WTC11 (cell line): ENCODE data around the gene OR2A5. TPM values are rescaled to one million over a fixed set of nuclear protein-coding genes. Genes with fewer than 3 reads are reported as not detected.

ENCODE experiments used
- ATAC-seq: fragments of 200-7000 bp; cut with Tn5 transposase; 2 replicates; pipeline ENCODE4 v1.10.0; 2021; ENCODE audit warnings: mild to moderate bottlenecking, moderate library complexity
- CTCF ChIA-PET: fragments of 300-600 bp; sonication (Branson Sonifier 250); formaldehyde crosslinking; loops from one replicate; lab custom pipeline; 2021; ENCODE audit warnings: antibody characterized with exemption; lab: Charles Lee
- POLR2A ChIA-PET: fragments of 350-600 bp; sonication (Branson Sonifier 250); formaldehyde crosslinking; loops from one replicate; lab custom pipeline; 2021; ENCODE audit warnings: antibody characterized with exemption; lab: Charles Lee
- DNase-seq: peaks from one replicate; pipeline ENCODE4 v3.0.0; 2021; ENCODE audit warnings: low spot score
- H3K27ac Mint-ChIP-seq: 2 replicates; pipeline ENCODE4 v1.8.0; 2021; ENCODE audit warnings: mixed read lengths
- H3K27me3 Mint-ChIP-seq: 2 replicates; pipeline ENCODE4 v1.8.0; 2021; ENCODE audit warnings: low read depth, mild to moderate bottlenecking, moderate library complexity, mixed read lengths
- H3K36me3 Mint-ChIP-seq: 2 replicates; pipeline ENCODE4 v1.8.0; 2021; ENCODE audit warnings: mixed read lengths
- H3K4me1 Mint-ChIP-seq: 2 replicates; pipeline ENCODE4 v1.8.0; 2022; ENCODE audit warnings: mixed read lengths
- H3K4me3 Mint-ChIP-seq: 2 replicates; pipeline ENCODE4 v1.8.0; 2021; ENCODE audit warnings: mild to moderate bottlenecking, moderate library complexity, mixed read lengths
- H3K9me3 Mint-ChIP-seq: 2 replicates; pipeline ENCODE4 v1.8.0; 2021; ENCODE audit warnings: mixed read lengths
- CTCF ChIP-seq: fragments of 200-600 bp; IDR thresholded peaks from 2 replicates; pipeline ENCODE4 v1.8.0; 2022; ENCODE audit warnings: antibody characterized with exemption
- E2F1 ChIP-seq: sonication (generic); formaldehyde crosslinking; IDR thresholded peaks from 2 replicates; pipeline ENCODE4 v1.8.0; 2022; ENCODE audit warnings: mild to moderate bottlenecking, missing genetic modification reagents
- E2F4 ChIP-seq: sonication (generic); formaldehyde crosslinking; IDR thresholded peaks from 2 replicates; pipeline ENCODE4 v1.8.1; 2022; ENCODE audit warnings: low read depth, mild to moderate bottlenecking, moderate library complexity, missing genetic modification reagents, borderline replicate concordance
- E2F5 ChIP-seq: sonication (generic); formaldehyde crosslinking; IDR thresholded peaks from 2 replicates; pipeline ENCODE4 v1.8.1; 2022; ENCODE audit warnings: mild to moderate bottlenecking, moderate library complexity, missing genetic modification reagents
- ELF4 ChIP-seq: sonication (generic); formaldehyde crosslinking; IDR thresholded peaks from 2 replicates; pipeline ENCODE4 v1.8.1; 2022; ENCODE audit warnings: low read depth, mild to moderate bottlenecking, moderate library complexity, missing genetic modification reagents
- ETV6 ChIP-seq: sonication (generic); formaldehyde crosslinking; IDR thresholded peaks from 2 replicates; pipeline ENCODE4 v1.8.1; 2022; ENCODE audit warnings: mild to moderate bottlenecking, missing genetic modification reagents
- FOXJ3 ChIP-seq: sonication (generic); formaldehyde crosslinking; IDR thresholded peaks from 2 replicates; pipeline ENCODE4 v1.9.0; 2021; ENCODE audit warnings: missing genetic modification reagents, mild to moderate bottlenecking, borderline replicate concordance
- FOXP1 ChIP-seq: sonication (generic); formaldehyde crosslinking; IDR thresholded peaks from 2 replicates; pipeline ENCODE4 v1.8.0; 2022; ENCODE audit warnings: missing genetic modification reagents, mild to moderate bottlenecking, moderate library complexity, borderline replicate concordance
- FOXP4 ChIP-seq: sonication (generic); formaldehyde crosslinking; IDR thresholded peaks from 2 replicates; pipeline ENCODE4 v1.8.0; 2022; ENCODE audit warnings: mild to moderate bottlenecking, missing genetic modification reagents
- HMGXB4 ChIP-seq: sonication (generic); formaldehyde crosslinking; IDR thresholded peaks from 2 replicates; pipeline ENCODE4 v1.8.1; 2023; ENCODE audit warnings: mild to moderate bottlenecking, moderate library complexity, missing genetic modification reagents
- IRF2 ChIP-seq: sonication (generic); formaldehyde crosslinking; IDR thresholded peaks from 2 replicates; pipeline ENCODE4 v1.8.0; 2022; ENCODE audit warnings: low read depth, missing genetic modification reagents, borderline replicate concordance
- KAT7 ChIP-seq: sonication (generic); formaldehyde crosslinking; IDR thresholded peaks from 2 replicates; pipeline ENCODE4 v1.8.1; 2023; ENCODE audit warnings: missing genetic modification reagents, mild to moderate bottlenecking, borderline replicate concordance
- MAX ChIP-seq: sonication (generic); formaldehyde crosslinking; IDR thresholded peaks from 2 replicates; pipeline ENCODE4 v1.8.0; 2022; ENCODE audit warnings: mild to moderate bottlenecking, missing genetic modification reagents
- NFE2L1 ChIP-seq: sonication (generic); formaldehyde crosslinking; IDR thresholded peaks from 2 replicates; pipeline ENCODE4 v1.8.1; 2023; ENCODE audit warnings: missing genetic modification reagents
- PREB ChIP-seq: sonication (generic); formaldehyde crosslinking; IDR thresholded peaks from 2 replicates; pipeline ENCODE4 v1.8.1; 2022; ENCODE audit warnings: mild to moderate bottlenecking, missing genetic modification reagents, moderate library complexity, borderline replicate concordance
- TCF7 ChIP-seq: sonication (generic); formaldehyde crosslinking; IDR thresholded peaks from 2 replicates; pipeline ENCODE4 v1.8.0; 2022; ENCODE audit warnings: mild to moderate bottlenecking, low read depth, missing genetic modification reagents, moderate library complexity
- TP53 ChIP-seq: sonication (generic); formaldehyde crosslinking; IDR thresholded peaks from 2 replicates; pipeline ENCODE4 v1.8.1; 2023; ENCODE audit warnings: mild to moderate bottlenecking, missing genetic modification reagents
- ZNF121 ChIP-seq: sonication (generic); formaldehyde crosslinking; IDR thresholded peaks from 2 replicates; pipeline ENCODE4 v1.8.0; 2023; ENCODE audit warnings: missing genetic modification reagents
- ZNF219 ChIP-seq: sonication (generic); formaldehyde crosslinking; IDR thresholded peaks from 2 replicates; pipeline ENCODE4 v1.8.0; 2023; ENCODE audit warnings: missing genetic modification reagents, mild to moderate bottlenecking, borderline replicate concordance
- ZNF425 ChIP-seq: fragments of 250-450 bp; sonication (Bioruptor Pico); conservative IDR thresholded peaks from 2 replicates; pipeline ENCODE4 v1.9.0; 2021; ENCODE audit warnings: mild to moderate bottlenecking
- total RNA-seq: library from RNA; stranded (reverse); gene quantifications from 3 replicates; pipeline ENCODE4 v1.2.3, GENCODE V29; 2021

Gene OR2A5
- total RNA-seq, 1 experiment from 2014 or later, result not detected

- H3K36me3 Mint-ChIP-seq, result no peaks in the 10 kb centered on the region
- no peaks in the 10 kb centered on the region for H3K27me3 Mint-ChIP-seq
- CTCF ChIA-PET, result interaction anchor here (1.0 to 1.4 kb wide), 2 partner anchors 23 to 41 kb away, joined by 4 to 5 read pairs; no protein-coding TSS in a partner anchor
- peaks cover 7% of the 10 kb centered on the region for H3K4me1 Mint-ChIP-seq
- no peak overlapping the region for H3K27ac Mint-ChIP-seq
- POLR2A ChIA-PET, result no interaction called here
- no peak overlapping the region for H3K4me3 Mint-ChIP-seq
- no peak for ATAC-seq
- H3K9me3 Mint-ChIP-seq, result peaks cover 6% of the 10 kb centered on the region
- TF ChIP-seq FOXJ3 (CRISPR knock-in tag) (no peak), ETV6 (CRISPR knock-in tag) (no peak), MAX (no peak), IRF2 (CRISPR knock-in tag) (no peak), KAT7 (no peak), CTCF (no peak), ELF4 (CRISPR knock-in tag) (no peak), NFE2L1 (CRISPR knock-in tag) (no peak), PREB (CRISPR knock-in tag) (no peak), E2F1 (no peak), TP53 (CRISPR knock-in tag) (no peak), FOXP1 (CRISPR knock-in tag) (no peak), ZNF121 (CRISPR knock-in tag) (no peak), HMGXB4 (CRISPR knock-in tag) (no peak), FOXP4 (no peak), ZNF219 (CRISPR knock-in tag) (no peak), TCF7 (no peak), E2F4 (CRISPR knock-in tag) (no peak), ZNF425 (CRISPR knock-in tag) (no peak), E2F5 (no peak)
- DNase-seq, result no peak
These were observed 38.0 kb downstream of the OR2A5 start for GRCh38 chr7:144086730-144087129.
